GM13977 (cell line): ENCODE results near the gene LMF1.

Source experiments
- DNase-seq: peaks from one replicate; pipeline ENCODE4 v3.0.0; 2012; ENCODE audit warnings: low spot score
- in situ Hi-C: fragments of 300-500 bp; cut with MboI; formaldehyde crosslinking; loops from one replicate; pipeline ENCODE4 v1.12.0; 2022; ENCODE audit warnings: low sequenced_read_pairs, low pct_unique_long_range_greater_than_20kb, mixed read lengths, inconsistent platforms; ENCODE audit not compliant: unreplicated experiment
- TF ChIP-seq, protein P1 (sequence below): IDR thresholded peaks from 2 replicates; pipeline ENCODE4 v1.5.1; 2012; ENCODE audit warnings: mild to moderate bottlenecking, control low read depth; ENCODE audit not compliant: insufficient read depth; ENCODE audit errors: extremely low read depth, missing control alignments

LMF1 gene

DNA sequence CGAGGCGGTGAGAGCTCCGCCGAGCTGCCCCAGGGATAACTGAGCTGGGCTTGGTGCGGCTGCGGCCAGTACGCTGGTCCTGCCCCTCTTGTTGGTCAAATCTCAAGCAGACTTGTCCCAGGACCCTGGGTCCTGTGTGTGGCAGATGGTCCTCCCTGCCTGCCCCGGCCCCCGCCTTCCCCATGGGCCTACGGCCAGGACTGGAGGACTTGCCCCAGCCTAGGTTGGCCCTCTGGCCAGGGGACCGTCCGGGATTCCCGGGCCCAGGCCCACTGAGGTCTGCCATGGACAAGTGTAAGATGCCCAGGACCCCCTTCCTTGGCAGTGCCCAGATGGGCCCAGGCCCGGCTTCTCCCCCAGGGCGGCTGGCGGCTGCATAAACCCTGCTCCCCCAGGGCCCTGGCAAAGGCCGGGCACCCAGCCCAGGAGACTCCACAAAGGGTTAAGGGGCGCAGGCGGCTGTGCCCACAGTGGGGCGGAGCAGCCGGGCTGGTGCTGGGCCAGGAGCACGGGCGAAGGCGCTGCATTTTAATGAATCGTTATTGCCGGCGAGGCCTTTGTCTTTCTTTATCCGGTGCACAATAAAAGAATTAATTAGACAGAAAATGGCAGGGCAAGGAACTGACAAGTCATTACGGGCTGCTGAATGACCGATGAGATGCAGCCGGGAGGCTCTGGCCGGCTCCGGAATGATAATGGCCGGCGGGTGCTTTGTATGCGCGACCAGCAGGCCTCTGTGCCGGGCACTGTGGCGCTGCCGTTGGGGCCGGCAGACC, 19.9 kb upstream of the LMF1 start:
- TF ChIP-seq, protein P1, sequence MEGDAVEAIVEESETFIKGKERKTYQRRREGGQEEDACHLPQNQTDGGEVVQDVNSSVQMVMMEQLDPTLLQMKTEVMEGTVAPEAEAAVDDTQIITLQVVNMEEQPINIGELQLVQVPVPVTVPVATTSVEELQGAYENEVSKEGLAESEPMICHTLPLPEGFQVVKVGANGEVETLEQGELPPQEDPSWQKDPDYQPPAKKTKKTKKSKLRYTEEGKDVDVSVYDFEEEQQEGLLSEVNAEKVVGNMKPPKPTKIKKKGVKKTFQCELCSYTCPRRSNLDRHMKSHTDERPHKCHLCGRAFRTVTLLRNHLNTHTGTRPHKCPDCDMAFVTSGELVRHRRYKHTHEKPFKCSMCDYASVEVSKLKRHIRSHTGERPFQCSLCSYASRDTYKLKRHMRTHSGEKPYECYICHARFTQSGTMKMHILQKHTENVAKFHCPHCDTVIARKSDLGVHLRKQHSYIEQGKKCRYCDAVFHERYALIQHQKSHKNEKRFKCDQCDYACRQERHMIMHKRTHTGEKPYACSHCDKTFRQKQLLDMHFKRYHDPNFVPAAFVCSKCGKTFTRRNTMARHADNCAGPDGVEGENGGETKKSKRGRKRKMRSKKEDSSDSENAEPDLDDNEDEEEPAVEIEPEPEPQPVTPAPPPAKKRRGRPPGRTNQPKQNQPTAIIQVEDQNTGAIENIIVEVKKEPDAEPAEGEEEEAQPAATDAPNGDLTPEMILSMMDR: no peak
- no peak for DNase-seq
- in situ Hi-C loops: no loop called here

DNA sequence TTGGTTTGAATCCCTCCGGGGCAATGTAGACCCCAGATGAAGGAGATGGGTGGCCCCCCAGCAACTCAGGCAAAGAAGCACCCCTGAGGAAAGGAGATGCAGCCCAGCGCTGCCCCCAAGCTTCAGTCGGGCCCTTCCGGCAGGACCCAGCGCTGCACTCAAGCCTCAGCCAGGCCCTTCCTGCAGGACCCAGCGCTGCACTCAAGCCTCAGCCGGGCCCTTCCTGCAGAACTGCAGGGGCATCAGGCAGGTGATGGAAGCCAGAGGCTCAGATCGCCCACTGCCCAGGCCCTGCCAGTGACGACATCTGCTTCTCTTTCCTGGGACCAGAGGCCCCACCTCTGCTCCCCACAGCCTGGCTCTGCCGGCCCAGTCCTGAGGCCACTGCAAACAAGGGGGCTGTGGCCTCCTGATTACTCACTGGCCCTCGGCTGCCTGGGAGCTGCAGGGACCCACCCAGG, 18.6 kb upstream of the LMF1 start:
- DNase-seq: no peak
- in situ Hi-C loops: no loop called here
- TF ChIP-seq, protein P1: no peak

DNA sequence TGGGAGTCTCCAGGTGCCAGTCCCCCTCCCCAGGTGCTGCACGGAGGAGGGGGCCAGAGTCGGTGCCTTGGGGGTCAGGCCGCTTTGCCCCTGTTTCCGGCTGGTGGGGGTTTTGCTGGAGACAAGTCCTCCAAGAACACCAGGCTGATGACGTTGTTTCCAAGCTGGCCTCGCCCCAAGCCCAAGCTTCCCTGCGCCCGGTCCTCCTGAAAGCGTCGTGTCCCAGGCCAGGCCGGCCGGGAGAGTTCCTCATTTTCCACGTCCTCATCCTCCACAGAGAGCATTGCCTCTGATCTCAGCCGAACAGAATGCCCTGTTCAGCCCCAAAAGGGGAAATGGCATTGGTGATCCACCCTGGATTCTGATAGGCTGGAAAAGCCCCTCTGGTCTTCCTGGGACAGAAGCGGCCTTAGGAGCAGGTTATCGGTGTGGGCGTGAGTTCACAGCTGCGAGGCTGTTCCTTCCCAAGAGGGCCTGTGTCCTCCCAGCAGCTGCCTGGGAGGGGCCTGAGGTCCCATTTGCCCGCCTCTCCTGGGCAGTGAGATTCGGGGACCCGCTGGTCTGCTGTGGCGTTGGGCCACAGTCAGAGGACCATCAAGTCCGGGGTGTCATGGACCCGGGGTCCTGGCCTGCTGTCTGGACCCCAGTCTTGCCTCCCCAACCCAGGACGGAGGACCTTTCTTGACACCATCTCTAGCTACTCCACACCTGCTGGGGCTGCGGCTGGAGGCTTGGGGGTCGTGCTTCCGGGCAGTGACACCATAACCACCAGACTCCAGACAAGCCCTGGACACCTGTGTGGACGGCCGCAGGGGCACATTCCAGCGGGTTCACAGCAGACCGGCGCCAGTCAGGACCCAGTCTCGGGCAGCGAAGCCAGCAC, 17.9 kb upstream of the LMF1 start:
- in situ Hi-C loops: no loop called here
- DNase-seq: no peak
- TF ChIP-seq, protein P1: no peak

DNA sequence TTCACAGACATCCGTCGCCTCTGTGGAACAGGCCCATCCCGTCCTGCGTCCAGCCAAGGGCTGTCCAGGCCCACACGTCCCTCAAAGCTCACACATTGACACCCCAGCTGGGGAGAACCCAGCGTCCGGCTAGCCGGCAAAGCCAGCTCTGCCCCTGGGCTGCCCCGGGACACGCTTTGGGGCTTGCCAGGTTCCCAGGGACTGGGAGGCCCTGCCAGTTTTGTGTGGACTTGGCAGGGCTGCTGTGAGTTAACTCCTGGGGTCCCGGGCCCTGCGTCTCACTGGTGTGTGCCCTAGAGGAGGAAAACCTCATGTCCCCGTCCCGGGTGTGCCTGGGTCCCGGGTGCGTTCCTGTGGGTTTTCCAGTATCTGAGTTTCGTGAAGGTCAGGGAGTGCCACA, 17.1 kb upstream of the LMF1 start:
- TF ChIP-seq, protein P1: no peak
- in situ Hi-C loops: no loop called here
- no peak for DNase-seq

DNA sequence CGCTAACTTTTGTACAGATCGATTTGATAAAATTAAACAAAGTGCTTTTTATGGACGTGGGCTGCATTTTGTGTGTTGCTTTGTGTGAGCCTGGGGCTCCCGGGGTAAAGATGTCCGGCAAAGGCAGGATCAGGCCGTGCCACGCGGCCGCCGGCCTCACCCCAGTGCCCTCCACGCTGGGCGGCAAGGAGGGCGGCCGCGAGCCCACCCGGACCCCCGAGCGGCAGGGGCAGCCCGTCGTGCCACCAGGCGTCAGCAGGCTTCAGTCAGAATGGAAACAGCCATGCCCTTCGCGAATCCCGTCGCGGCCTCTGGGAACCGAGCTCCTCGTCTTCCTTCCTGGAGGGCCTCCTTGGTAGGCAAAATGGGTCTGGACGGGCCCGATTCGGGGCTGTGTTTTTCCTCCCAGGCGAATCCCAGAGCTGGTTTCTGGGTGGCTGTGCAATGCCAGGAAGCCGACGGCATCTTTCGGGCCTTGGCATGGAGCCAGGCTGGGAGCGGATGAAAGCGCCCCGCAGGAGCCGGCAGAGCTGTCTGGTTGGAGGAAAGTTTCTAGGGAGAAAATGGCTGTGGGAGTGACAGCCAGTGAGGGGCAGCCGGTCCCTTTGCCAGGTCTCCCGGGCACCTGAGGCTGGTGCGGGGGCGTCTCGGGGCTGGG, 16.3 kb upstream of the LMF1 start:
- TF ChIP-seq, protein P1: no peak
- no peak for DNase-seq
- in situ Hi-C loops: no loop called here

DNA sequence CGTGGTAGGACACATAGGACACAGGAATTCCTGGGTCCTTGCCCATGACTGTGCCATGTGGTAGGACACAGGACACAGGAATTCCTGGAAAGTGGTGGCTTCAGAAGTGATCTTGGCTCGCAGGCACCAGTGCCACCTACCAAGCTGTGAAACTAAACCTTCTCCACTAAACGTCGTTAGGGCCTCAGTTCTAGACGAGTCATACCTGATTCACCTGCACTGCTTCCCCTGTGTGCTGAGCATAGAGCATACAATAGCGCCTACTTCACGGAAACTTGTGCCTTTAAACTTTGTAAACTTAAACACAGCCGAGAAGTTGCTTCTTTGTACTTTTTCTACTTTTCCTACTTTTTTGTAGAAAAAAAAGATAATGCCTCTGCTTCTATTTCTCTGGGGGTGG, 15.6 kb upstream of the LMF1 start:
- in situ Hi-C loops: no loop called here
- TF ChIP-seq, protein P1: no peak
- DNase-seq: no peak
